Ascending aorta (tissue), 2 donors: ENCODE results near the gene SP9. TPM values are rescaled to one million over a fixed set of nuclear protein-coding genes. Genes with fewer than 3 reads are reported as not detected.

ENCODE experiments used
- DNase-seq, 2 donors: peaks; one replicate each; pipeline ENCODE4 v3.0.0-alpha.2; 2019; ENCODE audit warnings: low spot score in 2 of 2
- H3K27ac ChIP-seq, 2 donors: fragments of 200-600 bp; sonication (generic); one replicate each; pipeline ENCODE4 v1.5.1; 2016 to 2017; ENCODE audit warnings: mild to moderate bottlenecking in 1 of 2
- H3K27me3 ChIP-seq: fragments of 200-600 bp; sonication (generic); one replicate; pipeline ENCODE4 v1.5.1; 2017
- H3K36me3 ChIP-seq, 2 donors: fragments of 200-600 bp; sonication (generic); one replicate each; pipeline ENCODE4 v1.5.1; 2016
- H3K4me1 ChIP-seq, 2 donors: fragments of 200-600 bp; sonication (generic); one replicate each; pipeline ENCODE4 v1.5.1; 2016 to 2017; ENCODE audit warnings: mild to moderate bottlenecking in 1 of 2
- H3K4me3 ChIP-seq, 2 donors: fragments of 200-600 bp; sonication (generic); one replicate each; pipeline ENCODE4 v1.5.1; 2016 to 2017; ENCODE audit warnings: mild to moderate bottlenecking in 1 of 2
- H3K9me3 ChIP-seq, 2 donors: fragments of 200-600 bp; sonication (generic); one replicate each; pipeline ENCODE4 v1.5.1; 2016
- intact Hi-C: fragments of 100-400 bp; cut with DNase I; formaldehyde crosslinking; loops from one replicate; pipeline ENCODE4 v1.15.1; 2023
- total RNA-seq: library from RNA; depleted of rRNA; stranded (reverse); fragments of >200 nt; gene quantifications from one replicate; pipeline ENCODE4 v1.1.0, GENCODE V29; 2016
- TF ChIP-seq, protein P1 (sequence below), 3 experiments: fragments of 200-600 bp in 2 of 3; fragments of 450-650 bp in 1 of 3; sonication (generic) in 2 of 3; IDR thresholded peaks; one replicate each; pipeline ENCODE4 v1.5.1; 2016 to 2019; ENCODE audit warnings: antibody characterized with exemption in 3 of 3, mild to moderate bottlenecking in 1 of 3, moderate library complexity in 1 of 3

Gene SP9
- total RNA-seq, 1 donor from 2014 or later, result not detected

DNA sequence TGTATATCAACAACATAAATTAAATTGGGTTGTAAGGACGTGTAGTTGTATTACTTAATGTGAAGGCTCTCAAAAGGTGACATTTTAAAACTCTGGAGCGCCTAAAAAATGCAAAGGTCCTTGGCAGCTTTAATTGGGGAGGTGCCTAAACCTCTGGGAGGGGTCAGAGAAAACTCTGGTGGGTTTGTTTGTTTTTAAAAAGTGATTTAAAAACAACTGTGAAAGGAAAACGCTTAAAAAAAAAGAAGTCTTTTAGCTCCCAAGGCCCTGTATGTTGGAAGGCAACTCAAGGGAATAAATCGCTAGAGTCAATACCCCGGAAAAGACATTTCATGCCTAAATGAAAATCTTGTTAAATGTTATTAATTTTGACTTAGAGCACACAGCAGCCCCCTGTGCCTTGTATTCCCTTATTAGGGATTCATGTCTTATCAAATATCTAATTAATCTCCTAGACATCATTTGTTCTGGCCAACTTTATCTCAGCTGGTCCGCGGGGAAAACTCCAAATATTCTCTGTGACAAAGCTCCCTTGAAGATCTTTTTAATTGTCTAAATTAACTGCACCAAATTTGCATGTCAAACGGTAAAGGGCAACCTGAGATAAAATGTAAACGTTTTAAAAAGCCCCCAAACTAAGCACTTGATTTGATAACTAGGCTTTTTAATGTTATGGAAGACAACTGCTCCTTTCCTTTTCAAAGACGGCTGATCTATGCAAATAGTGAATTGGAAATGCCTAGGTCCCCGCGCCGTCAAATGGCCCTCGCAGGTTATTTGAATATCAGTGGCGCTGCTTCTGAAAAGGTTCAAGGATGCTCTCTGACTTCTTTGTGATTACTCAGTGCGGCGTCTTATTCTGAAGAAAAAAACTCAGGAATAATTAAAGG, 4.2 kb downstream of the SP9 start:
- DNase-seq, result no peak
- H3K36me3 ChIP-seq, result no peaks in the 10 kb centered on the region
- no peak overlapping the region for H3K4me3 ChIP-seq
- peaks cover 84% of the 10 kb centered on the region for H3K27me3 ChIP-seq
- TF ChIP-seq, protein P1, sequence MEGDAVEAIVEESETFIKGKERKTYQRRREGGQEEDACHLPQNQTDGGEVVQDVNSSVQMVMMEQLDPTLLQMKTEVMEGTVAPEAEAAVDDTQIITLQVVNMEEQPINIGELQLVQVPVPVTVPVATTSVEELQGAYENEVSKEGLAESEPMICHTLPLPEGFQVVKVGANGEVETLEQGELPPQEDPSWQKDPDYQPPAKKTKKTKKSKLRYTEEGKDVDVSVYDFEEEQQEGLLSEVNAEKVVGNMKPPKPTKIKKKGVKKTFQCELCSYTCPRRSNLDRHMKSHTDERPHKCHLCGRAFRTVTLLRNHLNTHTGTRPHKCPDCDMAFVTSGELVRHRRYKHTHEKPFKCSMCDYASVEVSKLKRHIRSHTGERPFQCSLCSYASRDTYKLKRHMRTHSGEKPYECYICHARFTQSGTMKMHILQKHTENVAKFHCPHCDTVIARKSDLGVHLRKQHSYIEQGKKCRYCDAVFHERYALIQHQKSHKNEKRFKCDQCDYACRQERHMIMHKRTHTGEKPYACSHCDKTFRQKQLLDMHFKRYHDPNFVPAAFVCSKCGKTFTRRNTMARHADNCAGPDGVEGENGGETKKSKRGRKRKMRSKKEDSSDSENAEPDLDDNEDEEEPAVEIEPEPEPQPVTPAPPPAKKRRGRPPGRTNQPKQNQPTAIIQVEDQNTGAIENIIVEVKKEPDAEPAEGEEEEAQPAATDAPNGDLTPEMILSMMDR (IDR thresholded peaks at IDR 0.05), result no peak
- peaks cover 28 to 38% of the 10 kb centered on the region in 2 donors for H3K4me1 ChIP-seq
- no peak overlapping the region for H3K27ac ChIP-seq
- no peaks in the 10 kb centered on the region for H3K9me3 ChIP-seq
- intact Hi-C loops, result loop anchor here (10.0 kb wide), 1 partner anchor 1756 kb away; the partner anchor contains the start of genes HOXD12 and HOXD13

DNA sequence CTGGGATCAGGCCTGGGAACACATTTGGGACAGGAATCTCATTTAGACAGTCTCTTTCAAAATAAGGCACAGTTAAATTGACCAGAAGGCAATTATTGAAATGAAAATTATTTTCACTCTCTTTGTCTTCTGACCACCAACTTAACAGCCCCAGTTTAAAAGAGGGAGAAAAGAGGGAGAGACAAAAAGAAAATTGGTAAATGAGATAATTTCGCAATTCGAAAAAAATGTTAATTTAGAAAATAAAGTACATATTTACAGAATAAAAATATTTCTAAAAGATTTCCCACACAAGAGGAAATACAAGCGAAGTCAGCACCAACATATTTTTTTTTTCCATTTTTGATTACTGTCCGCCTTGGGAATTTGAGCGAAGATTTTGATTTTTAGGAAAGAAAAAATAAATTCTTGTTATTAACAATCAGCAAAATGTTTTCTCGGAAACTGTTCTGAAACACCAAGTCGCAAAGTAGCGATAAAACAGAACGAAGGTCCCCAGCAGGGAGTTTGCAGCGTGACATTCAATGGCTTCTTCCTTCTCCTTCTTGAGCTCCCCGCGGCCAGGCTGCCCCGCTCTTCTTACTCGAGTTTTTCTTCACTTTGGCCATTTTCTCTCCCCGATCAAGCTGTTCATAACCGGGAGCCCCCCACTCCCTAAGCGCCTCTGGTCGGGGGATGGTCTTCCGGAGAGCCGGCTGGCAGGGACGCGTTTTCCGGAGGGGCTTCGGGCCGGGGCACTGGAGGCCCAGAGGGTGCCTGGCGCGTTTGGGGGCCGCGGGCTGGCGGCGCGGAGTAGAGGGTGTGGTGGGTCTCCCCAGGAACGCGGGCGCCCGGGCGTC, 5.0 kb downstream of the SP9 start:
- intact Hi-C loops, result loop anchor here (2.0 to 10.0 kb wide), 7 partner anchors 92 to 1755 kb away; partner anchors contain the start of genes GPR155, HOXD12, HOXD13 and OLA1
- no peak overlapping the region for H3K4me3 ChIP-seq
- no peak overlapping the region for H3K27ac ChIP-seq
- H3K27me3 ChIP-seq, result peaks cover 79% of the 10 kb centered on the region
- H3K9me3 ChIP-seq, result no peaks in the 10 kb centered on the region
- TF ChIP-seq, protein P1 (IDR thresholded peaks at IDR 0.05), result no peak
- no peak for DNase-seq
- H3K36me3 ChIP-seq, result no peaks in the 10 kb centered on the region
- H3K4me1 ChIP-seq, result peaks cover 28 to 38% of the 10 kb centered on the region in 2 donors

DNA sequence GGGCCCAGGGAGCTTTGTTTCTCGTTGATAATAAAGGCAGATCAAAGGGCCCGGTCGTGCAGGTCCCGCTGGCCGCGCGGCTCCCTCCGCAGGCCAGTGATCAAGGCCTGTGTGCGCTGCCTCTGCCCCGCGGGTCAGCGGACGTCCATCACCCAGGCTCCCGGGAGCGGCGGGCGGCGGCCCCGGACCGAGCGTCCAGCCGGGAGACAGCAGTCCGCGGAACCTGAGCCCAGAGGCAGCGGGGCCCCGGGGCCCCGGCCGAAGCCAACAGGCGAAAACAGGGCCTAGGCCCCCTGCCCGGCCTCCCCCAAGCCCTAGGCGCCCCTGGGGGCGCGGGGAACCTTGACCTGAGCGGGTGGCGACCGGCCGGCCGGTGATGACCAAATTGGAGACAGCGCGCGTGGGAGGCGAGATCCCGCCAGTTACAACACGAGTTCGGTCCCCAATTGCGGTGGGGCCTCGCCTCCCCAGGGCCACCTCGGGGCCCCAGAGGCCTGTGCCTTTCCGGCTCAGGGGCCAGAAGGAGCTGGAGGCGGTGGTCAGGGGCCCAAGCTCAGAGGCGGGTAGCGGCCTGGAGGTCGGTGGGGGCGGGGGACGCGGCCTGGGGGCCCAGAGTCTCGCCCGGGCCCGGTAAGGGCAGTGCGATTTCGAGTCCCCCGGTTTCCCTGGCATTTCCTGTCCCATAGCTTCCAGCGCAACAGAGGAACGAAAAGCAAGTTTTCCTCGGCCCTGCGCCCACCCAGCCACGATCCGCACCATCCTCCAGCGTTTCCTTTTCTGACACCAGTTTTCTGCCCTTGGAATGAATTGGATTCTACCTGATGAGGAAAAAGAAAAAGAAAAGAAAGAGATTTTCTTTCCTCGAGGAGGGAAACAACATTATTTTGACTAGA, 5.9 kb downstream of the SP9 start:
- intact Hi-C loops, result loop anchor here (2.0 to 10.0 kb wide), 6 partner anchors 93 to 1476 kb away; partner anchors contain the start of genes GPR155, OLA1 and SP3
- H3K9me3 ChIP-seq, result no peaks in the 10 kb centered on the region
- peaks cover 24 to 34% of the 10 kb centered on the region in 2 donors for H3K4me1 ChIP-seq
- H3K27ac ChIP-seq, result no peak overlapping the region
- H3K4me3 ChIP-seq, result peak overlapping the region in 1 of 2 donors; percentile 15
- no peak for DNase-seq
- no peaks in the 10 kb centered on the region for H3K36me3 ChIP-seq
- H3K27me3 ChIP-seq, result peaks cover 70% of the 10 kb centered on the region
- TF ChIP-seq, protein P1 (IDR thresholded peaks at IDR 0.05), result no peak

DNA sequence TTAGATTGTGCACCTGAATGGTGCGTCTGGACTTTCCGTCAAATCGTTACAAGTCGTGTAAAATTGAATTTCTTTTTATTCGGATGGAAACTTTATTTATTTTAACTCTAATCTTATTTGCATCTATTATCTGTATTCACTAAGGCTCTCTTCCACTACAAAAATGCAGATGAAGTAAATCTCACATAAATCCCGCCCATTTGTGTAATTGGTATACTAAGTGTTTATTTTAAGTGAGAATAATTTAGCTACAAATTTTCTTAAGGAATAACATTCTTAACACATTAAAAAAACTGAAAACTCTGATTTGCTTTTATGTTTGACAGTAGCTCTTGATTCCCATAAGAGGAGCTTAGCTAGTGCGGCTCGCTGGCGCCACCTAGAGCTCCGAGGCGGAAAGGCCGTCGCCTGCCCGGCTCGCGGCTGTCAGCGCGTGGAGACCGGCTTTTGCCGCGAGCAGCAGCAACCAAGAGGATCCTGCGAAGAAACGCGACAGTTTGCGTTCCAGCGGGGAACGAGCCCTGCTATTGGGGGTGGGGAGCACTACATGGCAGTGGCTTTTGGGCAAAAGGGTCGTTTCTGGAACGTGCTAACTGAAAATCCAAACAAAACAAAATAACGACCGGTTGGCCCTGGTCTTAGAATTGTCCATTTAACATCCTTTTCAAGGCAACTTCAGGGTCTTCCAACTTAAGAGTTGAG, 6.7 kb downstream of the SP9 start:
- Histone ChIP-seq H3K9me3 (no peaks in the 10 kb centered on the region), H3K4me1 (peaks cover 17 to 27% of the 10 kb centered on the region in 2 donors), H3K27me3 (peaks cover 62% of the 10 kb centered on the region), H3K27ac (no peak overlapping the region), H3K4me3 (peak overlapping the region; percentile 5 to 18), H3K36me3 (no peaks in the 10 kb centered on the region)
- peak in 1 of 2 donors; percentile 91 for DNase-seq
- intact Hi-C loops, result loop anchor here (2.0 to 10.0 kb wide), 6 partner anchors 94 to 1477 kb away; partner anchors contain the start of genes GPR155, OLA1 and SP3
- TF ChIP-seq, protein P1 (IDR thresholded peaks at IDR 0.05), result peak; percentile 85 to 98 (median 97)
